HG03521 (cell line): ENCODE results near the gene UGCG.
"Not testable (repeated sequence)": the region's sequence is repeated elsewhere in the genome, so short reads cannot be mapped to it uniquely, and the experiment has no call there.

ENCODE experiments used
- ATAC-seq: cut with Tn5 transposase; IDR thresholded peaks from one replicate; pipeline ENCODE4 v1.9.1; 2021; ENCODE audit warnings: mild to moderate bottlenecking, moderate library complexity; ENCODE audit not compliant: unreplicated experiment

UGCG gene

DNA sequence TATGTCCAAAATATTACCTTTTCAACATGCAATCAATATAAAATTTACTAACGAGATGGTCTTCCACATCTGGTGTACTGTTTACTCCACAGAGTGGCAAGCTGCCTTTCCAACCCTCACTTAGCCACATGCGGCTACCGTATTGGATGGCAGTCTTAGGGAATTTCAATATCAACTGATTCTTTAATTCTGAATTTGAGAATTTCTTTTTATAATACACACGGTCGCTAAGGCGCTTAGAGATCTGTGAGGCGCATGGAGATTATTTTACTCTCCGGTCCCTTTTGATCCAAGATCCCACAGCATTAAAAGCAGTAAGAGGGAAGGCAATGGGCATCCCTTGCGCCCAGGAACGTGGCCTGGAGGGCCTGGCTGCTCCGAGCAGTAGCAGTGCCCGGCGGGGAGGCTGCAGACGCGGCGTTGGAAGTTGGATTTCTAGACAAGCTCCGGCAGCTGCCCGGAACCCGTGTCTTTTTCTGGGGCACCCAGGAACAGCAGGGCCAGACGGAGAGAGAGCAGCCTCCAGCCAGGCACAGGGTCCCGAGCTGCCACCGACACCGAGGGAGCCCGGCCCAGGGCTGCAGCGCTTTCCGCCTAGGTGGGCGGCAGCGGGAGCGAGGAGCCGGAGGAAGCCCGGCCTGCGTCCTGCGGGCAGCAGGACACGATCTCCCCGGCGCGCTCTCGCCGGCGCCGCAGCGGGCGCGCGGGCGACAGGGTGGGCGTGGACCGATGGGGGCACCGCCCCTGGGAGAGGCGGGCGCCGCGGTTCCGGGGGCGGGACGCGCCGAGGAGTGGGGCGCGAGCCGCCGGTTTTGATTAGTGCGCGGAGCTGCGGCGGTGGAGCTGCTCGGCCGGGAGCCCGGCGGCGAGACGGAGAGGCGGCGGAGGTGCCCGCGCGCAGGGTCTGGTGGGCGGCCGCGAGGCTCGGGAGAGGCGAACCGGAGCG lies at the start of gene UGCG:
TSS of gene UGCG (plus strand) at position 819 of the 946 bp plus-strand sequence. CDS start 402 bp downstream, outside the sequence.
- ATAC-seq, result peak; percentile 77

DNA sequence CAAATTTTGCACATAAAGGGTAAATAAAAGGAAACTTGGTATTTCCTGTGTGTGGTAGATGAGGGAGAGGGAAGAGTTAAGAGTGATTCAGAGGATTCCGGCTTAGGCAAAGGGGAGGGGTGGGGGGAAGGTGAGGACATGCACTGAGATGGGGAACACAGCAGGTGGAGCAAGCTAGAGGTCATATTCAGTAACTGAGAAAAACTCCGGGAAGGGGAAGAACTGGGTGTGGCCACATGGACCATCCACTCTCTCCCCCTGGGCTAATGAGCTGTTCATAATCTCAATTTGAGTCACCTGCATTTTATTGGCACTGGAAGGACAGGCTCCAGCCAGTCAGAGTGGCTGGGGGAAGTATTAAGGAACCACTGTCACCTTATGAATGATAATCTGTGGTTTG lies 45.1 kb upstream of the UGCG start:
- no peak for ATAC-seq

DNA sequence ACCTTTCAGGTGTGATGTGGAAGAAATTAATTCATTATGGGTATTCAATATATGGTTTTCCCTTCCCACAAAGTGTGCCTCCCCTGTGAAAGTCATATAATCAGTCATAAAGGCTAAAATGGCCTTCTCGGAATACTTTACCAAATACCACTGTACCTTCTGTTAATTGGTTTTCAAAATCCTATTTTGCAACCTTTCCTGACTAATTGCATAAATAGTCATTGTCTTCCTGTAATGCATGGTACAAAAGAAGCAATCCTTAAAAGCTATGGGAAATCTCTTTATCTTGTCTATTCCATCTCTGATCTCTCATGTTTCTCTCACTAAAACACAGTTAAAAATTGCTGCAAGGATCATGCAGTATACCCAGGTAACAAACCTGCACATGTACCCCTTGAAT lies 44.3 kb upstream of the UGCG start:
- ATAC-seq, result no peak

DNA sequence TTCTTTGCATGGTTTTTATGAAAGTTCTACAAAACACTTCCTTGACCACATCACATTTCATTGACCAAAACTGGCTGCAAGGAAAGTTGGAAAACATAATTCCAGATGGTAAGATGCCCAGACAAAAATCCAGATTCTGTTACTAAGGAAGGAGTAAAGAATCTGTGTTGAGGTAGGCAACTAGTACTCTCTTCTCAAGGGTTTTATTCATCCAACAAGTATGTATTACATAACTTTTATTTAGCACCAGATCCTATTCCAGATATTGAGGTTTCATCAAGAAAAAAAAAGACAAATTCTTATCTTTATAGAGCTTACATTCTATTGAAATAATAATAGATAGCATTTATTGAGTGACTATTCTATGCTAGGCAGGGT lies 43.2 kb upstream of the UGCG start:
- ATAC-seq, result no peak

DNA sequence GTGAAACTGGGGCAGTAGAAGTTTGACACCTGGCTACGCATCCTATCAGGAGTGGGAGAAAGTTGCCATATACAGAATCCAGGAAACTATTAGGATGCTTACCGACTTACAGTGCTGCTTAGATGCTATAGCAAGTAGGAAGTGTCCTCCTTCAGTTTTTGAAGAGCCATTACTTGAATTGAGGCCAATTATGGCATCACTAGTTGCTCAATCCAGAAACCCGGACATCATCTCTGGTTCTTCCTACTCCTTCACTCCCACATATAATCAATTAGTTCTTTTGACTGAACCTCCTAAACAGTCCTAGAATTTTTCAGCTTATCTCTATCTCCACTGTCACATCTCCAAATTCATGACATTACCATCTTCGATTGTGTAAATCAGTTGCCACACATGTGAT lies 41.8 kb upstream of the UGCG start:
- no peak for ATAC-seq

DNA sequence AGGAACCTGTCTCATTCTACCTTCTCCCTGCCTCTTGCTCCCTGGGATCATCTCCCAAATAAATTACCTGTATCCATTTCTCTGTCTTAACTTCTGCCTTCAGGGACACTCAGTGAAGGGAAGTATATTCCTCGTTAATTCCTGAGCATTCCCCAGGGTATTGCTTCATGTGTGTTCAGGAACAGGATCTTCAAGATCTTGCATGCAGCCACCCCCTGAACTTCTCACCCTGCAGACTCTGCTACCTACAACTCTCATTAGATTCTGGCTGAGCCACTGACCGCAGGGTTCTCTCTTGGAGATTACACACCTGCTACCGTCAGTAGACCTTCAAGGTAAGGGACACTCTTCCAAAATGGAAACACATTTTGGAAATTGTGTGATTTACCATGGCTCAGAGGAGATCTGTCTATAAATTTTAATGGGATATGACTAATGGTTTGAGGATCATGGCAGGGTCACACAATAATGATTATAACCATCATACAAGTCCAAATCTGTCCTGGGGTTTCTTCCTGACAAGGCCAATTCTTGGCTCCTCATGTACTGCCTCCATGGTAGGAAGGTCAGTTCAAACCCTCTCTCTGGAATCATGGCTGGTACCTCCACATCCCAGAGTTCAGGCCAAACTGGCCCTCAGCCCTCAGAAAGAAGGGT lies 38.9 kb upstream of the UGCG start:
- ATAC-seq, result no peak

DNA sequence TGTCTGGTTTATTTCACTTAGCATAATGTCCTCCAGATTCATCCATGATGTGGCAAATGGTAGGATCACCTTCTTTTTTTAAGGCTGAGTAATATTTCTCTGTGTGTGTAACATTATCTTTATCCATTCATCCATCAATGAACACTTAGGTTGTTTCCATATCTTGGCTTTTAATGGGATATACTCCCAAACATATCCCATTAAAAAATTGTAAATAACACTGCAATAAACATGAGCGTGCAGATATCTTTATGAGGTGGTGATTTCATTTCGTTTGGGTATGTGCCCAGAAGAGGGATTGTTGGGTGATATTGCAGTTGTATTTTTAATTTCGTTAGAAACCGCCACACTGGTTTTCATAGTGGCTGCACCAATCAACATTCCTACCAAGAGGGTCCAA lies 36.2 kb upstream of the UGCG start:
- ATAC-seq, result no peak

DNA sequence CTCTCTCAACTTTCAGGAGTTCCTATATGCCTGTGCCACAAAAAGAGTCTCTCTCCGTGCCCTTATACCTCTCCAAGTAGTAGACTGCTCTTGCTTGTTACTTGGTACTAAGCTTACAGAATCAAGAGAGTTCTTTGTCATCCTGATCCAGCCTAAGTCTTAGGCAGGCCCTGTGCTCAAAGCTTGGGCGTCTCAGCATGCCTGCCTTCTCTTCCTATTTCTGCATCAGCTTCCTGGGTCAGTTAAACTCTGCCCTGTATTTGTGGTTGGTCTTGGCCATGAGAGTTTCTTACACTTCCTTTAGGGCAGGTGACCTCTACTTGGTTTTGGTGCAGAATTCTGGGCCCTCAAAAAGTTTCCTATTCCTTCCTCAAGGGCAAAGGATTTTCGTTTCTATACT lies 33.0 kb upstream of the UGCG start:
- no peak for ATAC-seq

DNA sequence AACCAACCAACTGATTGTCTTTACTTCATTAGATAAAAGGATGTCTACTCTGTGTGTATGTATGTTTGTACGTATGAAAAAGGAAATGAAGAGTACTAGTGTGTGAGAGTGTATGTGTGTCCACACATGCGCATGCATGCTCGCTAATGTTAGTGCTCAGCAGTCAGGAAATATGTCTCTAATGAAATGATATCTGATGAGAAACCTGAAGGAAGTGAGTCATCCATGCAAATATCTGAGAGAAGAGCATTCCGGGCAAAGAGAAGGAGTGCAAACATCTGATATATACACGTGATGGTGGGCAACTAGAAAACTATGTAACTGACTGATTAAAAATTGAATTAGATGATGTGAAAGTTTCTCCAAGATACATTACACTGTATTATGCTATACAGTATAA lies 29.6 kb upstream of the UGCG start:
- no peak for ATAC-seq

DNA sequence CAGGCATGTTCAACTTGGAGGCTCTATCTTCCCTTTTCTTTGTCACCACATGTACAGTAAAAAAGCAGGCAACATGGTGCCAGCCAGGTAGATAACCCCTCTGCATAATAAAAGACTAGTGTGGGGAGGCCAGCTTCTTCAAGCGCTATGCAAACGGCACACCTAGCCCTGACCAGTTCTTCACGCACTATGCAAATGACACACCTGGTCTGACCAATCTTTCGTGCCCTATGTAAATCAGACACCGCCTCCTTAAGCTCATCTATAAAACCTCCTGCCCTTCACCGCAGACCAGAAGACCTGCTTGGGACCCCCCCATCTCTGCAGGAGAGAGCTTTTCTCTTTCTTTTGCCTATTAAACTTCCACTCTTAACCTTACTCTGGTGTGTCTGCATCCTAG lies 28.1 kb upstream of the UGCG start:
- ATAC-seq, result no peak

DNA sequence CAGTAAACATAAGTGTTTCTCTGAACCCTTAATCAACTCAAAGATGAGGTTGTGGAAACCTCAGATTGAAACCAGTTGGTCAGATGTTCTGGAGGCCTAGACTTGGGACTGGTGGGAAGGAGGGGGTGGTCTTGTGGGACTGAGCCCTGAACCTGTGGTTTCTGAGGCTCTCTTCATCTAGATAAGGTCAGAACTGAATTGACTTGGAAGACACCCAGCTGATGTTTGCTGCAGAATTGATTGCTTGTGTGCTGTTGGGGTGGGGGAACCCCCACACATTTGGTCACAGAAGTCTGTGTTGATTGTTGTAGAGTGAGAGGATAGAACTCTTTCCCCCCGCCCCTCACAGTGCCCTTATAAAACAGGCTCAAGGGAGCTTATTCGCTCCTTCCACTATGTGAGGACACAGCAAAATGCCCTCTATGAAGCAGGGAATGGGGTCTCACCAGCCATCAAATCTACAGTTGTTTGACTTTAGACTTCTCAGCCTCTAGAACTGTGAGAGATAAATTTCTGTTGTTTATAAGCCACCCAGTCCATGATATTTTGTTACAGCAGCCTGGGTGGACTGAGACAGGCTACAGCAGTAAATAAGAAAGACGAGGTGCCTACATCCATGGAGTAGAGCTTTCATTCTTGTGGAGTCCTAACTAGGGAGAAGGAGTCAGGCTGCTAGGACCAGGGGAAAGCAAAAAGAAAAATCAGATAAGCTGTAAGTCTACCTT lies 25.7 kb upstream of the UGCG start:
- ATAC-seq, result no peak

DNA sequence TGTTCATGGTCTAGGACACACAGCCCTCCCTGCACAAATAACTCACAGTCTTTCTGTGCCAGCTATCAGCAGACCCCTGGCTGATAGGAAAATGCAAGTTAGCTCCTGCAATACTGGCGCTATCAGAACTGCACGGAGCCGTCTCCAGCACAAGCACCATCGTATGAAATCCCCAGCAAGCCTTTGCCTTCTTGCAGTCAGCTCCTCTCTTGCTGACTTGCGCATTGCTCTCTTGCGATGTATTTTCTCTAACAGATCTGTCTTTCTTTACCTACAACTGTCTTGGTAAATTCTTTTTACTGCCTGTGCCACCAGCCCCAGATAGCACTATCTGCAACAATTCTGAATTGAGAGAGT lies 25.1 kb upstream of the UGCG start:
- no peak for ATAC-seq

DNA sequence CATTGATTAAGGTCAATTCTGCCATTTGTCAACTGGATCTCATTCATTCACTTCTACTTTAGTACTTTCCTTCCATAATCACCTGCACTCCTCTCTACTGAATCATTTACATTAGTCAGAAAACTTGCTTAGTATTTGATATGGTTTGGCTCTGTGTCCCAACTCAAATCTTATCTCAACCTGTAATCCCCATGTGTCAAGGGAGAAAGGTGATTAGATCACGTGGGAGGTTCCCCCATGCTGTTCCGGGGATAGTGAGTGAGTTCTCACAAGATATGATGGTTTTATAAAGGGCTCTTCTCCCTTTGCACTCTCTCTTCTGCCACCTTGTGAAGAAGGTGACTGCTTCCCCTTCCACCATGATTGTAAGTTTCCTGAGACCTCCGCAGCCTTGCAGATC lies 23.7 kb upstream of the UGCG start:
- no peak for ATAC-seq

DNA sequence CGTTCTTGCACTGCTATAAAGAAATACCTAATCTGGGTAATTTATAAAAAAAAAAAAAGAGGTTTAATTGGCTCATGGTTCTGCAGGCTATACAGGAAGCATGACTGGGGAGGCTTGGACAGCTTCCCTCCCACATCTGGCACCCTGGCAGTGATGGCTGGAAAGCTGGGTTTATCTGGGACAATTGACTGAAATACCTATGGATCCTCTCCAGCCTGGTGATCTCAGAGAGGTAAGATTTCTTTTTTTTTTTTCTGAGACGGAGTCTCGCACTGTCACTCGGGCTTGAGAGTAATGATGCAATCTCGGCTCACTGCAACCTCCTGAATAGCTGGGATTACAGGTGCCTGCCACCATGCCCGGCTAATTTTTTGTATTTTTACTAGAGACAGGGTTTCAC lies 22.7 kb upstream of the UGCG start:
- ATAC-seq, result no peak

DNA sequence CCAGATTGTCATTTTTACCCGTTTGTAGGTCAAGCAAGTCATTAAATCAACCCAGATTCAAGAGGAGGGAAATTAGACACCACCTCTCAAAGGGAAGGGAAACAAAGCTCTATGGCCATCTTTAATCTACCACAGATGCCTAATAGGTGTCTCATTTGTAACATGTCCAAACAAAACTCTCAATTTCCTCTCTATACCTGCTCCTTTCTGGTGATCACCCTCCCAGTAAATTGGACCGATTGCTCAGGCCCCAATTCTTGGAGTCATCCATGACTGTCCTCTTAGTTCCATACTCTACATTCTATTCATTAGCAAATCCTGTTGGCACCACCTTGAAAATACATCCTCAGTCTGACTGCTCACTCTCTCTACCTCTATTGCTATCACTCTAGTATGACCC lies 22.1 kb upstream of the UGCG start:
- ATAC-seq, result no peak

DNA sequence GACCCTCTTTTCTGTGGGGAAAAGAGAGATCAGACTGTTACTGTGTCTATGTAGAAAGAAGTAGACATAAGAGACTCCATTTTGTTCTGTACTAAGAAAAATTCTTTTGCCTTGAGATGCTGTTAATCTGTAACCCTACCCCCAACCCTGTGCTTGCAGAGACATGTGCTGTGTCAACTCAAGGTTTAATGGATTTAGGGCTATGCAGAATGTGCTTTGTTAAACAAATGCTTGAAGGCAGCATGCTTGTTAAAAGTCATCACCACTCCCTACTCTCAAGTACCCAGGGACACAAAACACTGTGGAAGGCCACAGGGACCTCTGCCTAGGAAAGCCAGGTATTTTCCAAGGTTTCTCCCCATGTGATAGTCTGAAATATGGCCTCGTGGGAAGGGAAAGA lies 21.3 kb upstream of the UGCG start:
- not testable (repeated sequence) for ATAC-seq

DNA sequence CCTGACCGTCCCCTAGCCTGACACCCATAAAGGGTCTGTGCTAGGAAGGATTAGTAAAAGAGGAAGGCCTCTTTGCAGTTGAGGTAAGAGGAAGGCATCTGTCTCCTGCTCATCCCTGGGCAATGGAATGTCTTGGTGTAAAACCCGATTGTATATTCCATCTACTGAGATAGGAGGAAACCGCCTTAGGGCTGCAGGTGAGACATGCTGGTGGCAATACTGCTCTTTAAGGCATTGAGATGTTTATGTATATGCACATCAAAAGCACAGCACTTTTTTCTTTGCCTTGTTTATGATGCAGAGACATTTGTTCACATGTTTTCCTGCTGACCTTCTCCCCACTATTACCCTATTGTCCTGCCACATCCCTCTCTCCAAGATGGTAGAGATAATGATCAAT lies 20.9 kb upstream of the UGCG start:
- not testable (repeated sequence) for ATAC-seq

DNA sequence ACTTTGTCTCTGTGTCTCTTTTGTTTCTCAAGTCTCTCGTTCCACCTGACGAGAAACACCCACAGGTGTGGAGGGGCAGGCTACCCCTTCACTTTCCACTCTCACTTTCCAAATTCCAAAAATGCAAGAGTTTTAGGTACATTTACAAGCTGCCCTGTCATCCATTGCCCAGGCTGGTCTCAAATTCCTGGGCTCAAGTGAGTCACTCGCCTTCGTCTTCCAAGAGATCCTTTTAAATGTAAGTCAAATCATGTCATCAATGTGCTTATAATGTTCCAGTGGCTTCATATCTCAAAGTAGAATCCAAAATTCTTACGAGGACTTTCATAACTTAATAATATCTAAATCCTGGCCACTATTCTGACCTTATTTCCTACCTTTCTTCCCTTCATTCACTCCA lies 20.4 kb upstream of the UGCG start:
- no peak for ATAC-seq

DNA sequence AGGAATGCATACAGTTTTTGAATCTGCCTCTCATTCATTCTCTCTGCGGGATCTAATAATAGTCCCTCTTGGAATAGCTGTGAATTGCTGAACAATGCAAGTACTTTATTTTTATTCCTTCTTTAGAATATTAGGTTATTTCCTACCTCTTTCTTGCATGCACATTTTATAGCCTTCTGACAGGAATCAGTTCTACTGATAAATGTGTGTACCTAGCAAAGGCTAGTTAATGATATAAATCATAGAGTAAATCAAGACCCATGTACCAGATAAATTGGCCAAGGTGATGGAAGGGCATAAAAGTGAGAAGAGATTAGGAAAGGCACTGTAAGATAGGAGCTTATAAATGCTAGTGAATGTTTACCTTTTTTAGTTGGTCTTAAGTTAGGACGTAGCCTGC lies 19.2 kb upstream of the UGCG start:
- ATAC-seq, result no peak

DNA sequence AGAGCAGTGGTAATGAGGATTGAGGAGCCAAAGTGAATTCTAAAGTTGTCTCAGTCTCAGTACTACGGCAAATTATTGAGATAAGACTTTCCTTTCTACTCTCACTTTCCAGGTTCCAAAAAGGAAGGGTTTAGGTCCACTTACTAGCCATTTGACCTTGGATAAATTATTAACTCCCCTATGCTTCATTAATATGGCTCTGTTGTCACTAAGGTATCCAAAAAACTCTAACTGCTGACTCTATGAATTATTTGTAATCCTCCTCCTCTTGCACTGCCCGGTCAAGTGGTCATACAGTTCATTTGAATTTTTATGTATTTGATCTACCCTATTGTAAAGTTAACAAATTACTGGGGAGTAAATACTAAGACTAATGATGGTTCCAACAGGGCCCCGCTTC lies 17.7 kb upstream of the UGCG start:
- ATAC-seq, result no peak

DNA sequence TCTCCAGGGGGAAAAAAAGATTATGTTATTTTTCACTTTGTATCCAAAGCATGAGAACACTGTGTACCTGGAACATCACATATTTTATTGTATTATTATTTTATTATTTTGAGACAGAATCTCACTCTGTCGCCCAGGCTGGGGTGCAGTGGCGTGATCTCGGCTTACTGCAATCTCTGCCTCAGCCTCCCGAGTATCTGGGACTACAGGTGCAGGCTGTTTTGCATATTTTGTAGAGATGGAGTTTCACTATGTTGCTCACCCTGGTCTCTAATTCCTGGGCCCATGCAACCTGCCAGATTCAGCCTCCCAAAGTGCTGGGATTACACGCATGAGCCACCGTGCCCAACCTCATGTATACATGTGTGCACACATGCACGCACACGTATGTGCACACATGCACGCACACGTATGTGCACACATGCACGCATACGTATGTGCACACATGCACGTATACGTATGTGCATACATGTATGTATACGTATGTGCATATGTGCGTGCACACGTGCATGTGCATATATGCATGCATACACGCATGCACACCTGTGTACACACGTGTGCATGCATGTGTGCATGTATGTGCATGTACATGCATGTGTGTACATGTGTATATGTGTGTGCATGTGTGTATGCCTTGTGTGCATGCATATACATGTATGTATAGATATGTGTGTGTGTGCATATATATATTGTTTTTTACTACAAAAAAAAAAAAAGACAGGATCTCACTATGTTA lies 9.5 kb upstream of the UGCG start:
- no peak for ATAC-seq
